Karpas-422 (cell line): ENCODE measurements around the gene EIF4H. TPM values are rescaled to one million over a fixed set of nuclear protein-coding genes. Genes with fewer than 3 reads are reported as not detected.
"Not testable (repeated sequence)": the region's sequence is repeated elsewhere in the genome, so short reads cannot be mapped to it uniquely, and the experiment has no call there.

Source experiments
- DNase-seq: peaks from one replicate; pipeline ENCODE4 v3.0.0-alpha.2; 2015
- H2AFZ ChIP-seq: fragments of 200-600 bp; sonication (generic); 2 replicates; pipeline ENCODE4 v1.6.1; 2014; ENCODE audit warnings: antibody characterized with exemption, low read length, mixed read lengths
- H3K27ac ChIP-seq: fragments of 200-600 bp; sonication (generic); 2 replicates; pipeline ENCODE4 v1.5.1; 2014; ENCODE audit warnings: mild to moderate bottlenecking, low read length, moderate library complexity
- H3K27me3 ChIP-seq: fragments of 200-600 bp; sonication (generic); 2 replicates; pipeline ENCODE4 v1.6.1; 2014; ENCODE audit warnings: low read length, mixed read lengths
- H3K36me3 ChIP-seq: fragments of 200-600 bp; sonication (generic); 2 replicates; pipeline ENCODE4 v1.6.1; 2014; ENCODE audit warnings: low read length, mixed read lengths; ENCODE audit not compliant: insufficient read depth
- H3K4me1 ChIP-seq: fragments of 200-600 bp; sonication (generic); 2 replicates; pipeline ENCODE4 v1.6.1; 2014; ENCODE audit warnings: mild to moderate bottlenecking, low read length, mixed read lengths
- H3K4me2 ChIP-seq: fragments of 200-600 bp; sonication (generic); 2 replicates; pipeline ENCODE4 v1.6.1; 2014; ENCODE audit warnings: low read length, low read depth, mild to moderate bottlenecking; ENCODE audit not compliant: poor library complexity, severe bottlenecking
- H3K4me3 ChIP-seq: fragments of 200-600 bp; sonication (generic); 2 replicates; pipeline ENCODE4 v1.5.1; 2014; ENCODE audit warnings: mild to moderate bottlenecking, antibody characterized with exemption, low read length, mixed read lengths
- H3K79me2 ChIP-seq: fragments of 200-600 bp; sonication (generic); 2 replicates; pipeline ENCODE4 v1.6.1; 2014; ENCODE audit warnings: mild to moderate bottlenecking, low read length, mixed read lengths
- H3K9ac ChIP-seq: fragments of 200-600 bp; sonication (generic); 2 replicates; pipeline ENCODE4 v1.6.0; 2014; ENCODE audit warnings: low read length
- H3K9me2 ChIP-seq: fragments of 200-600 bp; sonication (generic), shearing (Covaris generic); replicated peaks from 2 replicates; pipeline ENCODE4 v1.6.0; 2014; ENCODE audit warnings: mild to moderate bottlenecking, low read length, moderate library complexity; ENCODE audit not compliant: insufficient read depth
- H3K9me3 ChIP-seq: fragments of 300-700, 200-600 bp; sonication (generic); 2 replicates; pipeline ENCODE4 v1.6.1; 2014; ENCODE audit warnings: low read length, mixed read lengths
- H4K20me1 ChIP-seq: fragments of 200-600 bp; sonication (generic); 2 replicates; pipeline ENCODE4 v1.6.1; 2014; ENCODE audit warnings: mild to moderate bottlenecking, antibody characterized with exemption, low read length, low read depth; ENCODE audit not compliant: insufficient read depth
- total RNA-seq: library from RNA; depleted of rRNA; stranded (reverse); fragments of >200 nt; shearing (Covaris generic); gene quantifications from 2 replicates; pipeline ENCODE4 v1.2.3, GENCODE V29; 2014; ENCODE audit warnings: low replicate concordance

Gene EIF4H
- total RNA-seq, 1 experiment from 2014 or later = 200 TPM

DNA sequence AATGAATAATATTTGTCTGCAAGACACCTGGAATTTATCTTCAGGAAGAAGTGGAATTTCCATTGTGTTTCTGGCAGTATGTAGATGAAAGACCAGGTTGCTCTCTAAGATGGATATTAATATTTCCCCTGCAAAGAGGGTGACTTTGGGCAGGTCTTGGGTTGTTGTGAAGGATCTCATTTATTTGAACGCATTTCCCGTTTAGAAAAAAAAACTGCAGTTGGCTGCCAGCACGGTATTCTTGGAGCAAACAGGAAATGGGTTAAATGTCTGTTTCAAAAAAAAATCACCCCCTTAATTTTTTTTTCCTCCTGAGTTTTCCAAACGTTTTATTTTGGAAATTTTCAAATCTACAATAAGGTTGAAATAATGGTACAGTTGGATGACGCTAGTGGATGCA, 11.5 kb downstream of the EIF4H start:
- H4K20me1 ChIP-seq = peaks cover 87% of the 10 kb centered on the region
- peaks cover 29% of the 10 kb centered on the region for H3K4me1 ChIP-seq
- no peak overlapping the region for H3K27ac ChIP-seq
- H3K9me2 ChIP-seq = no peaks in the 10 kb centered on the region
- H3K4me2 ChIP-seq = no peak overlapping the region
- no peak overlapping the region for H3K4me3 ChIP-seq
- no peaks in the 10 kb centered on the region for H3K27me3 ChIP-seq
- no peak for DNase-seq
- peaks cover 88% of the 10 kb centered on the region for H3K79me2 ChIP-seq
- no peaks in the 10 kb centered on the region for H3K9me3 ChIP-seq
- no peak overlapping the region for H3K9ac ChIP-seq
- H2AFZ ChIP-seq = no peak overlapping the region
- peaks cover 35% of the 10 kb centered on the region; the same call in 1 of the 2 replicates for H3K36me3 ChIP-seq

DNA sequence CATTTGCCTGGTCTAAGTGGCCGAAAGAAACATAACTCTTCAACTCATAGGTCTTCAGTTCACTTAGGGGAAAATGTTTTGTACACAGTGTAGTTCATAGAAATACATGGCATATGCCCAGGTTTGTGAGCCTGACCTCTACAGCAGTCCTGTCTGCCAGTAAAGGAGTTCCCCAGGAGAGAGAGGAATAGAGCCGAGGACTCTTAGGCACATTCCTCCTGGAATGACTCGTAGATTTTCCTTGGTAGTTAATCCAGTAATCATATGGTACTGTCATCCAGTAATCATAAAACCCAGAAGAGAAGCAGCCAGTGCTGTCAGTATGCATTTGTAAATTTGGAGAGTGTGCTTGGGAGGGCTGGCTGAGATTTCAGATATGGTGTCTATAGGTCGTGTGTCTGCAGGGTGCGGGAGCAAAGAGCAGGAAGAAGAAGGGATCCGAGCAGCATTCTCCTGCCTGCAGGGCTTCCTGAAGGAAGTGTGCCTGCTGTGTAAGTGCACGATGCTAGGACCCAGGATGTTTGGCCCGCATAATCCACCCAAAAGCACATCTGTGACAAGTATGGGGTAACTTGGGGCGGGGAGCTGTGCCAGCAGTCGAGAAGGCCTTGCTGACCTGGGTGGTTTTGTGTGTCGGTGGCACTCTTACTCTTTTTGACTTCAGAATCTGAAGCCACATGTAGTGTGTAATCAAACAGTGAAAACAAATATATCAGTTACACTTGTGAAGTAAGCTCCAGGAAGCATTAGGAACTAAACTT, 13.9 kb downstream of the EIF4H start:
- Histone ChIP-seq H3K9ac (no peak overlapping the region), H3K4me3 (no peak overlapping the region), H2AFZ (no peak overlapping the region), H3K27ac (no peak overlapping the region), H3K9me3 (no peaks in the 10 kb centered on the region), H3K4me1 (peaks cover 4% of the 10 kb centered on the region), H3K79me2 (peaks cover 64% of the 10 kb centered on the region), H4K20me1 (peaks cover 76% of the 10 kb centered on the region), H3K4me2 (no peak overlapping the region), H3K36me3 (peaks cover 49% of the 10 kb centered on the region; the same call in 1 of the 2 replicates), H3K9me2 (no peaks in the 10 kb centered on the region), H3K27me3 (no peaks in the 10 kb centered on the region)
- DNase-seq = no peak

DNA sequence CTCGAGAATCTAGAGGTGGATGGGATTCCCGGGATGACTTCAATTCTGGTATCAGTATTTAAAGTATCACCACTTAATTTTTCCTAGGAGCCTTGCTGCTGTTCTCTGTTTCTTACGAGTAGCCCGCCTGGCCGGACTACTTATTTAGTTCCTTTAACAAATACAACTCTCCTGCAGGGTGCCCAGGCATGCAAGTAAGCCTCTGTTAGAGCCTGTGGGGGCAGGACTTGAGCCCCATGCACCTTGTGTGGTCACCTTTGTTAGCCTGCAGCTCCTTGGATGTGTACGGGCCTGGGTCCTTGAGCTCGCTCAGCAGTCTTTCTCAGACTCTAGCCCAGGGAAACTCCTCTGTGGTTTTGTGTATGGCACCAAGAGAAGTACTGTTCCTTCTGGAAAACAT, 16.1 kb downstream of the EIF4H start:
- no peak for DNase-seq
- no peak overlapping the region for H3K4me3 ChIP-seq
- H3K27me3 ChIP-seq = no peaks in the 10 kb centered on the region
- no peak overlapping the region for H2AFZ ChIP-seq
- no peak overlapping the region for H3K9ac ChIP-seq
- H3K4me2 ChIP-seq = no peak overlapping the region
- peaks cover 59% of the 10 kb centered on the region; the same call in 1 of the 2 replicates for H3K36me3 ChIP-seq
- H3K9me3 ChIP-seq = no peaks in the 10 kb centered on the region
- H3K27ac ChIP-seq = no peak overlapping the region
- H3K4me1 ChIP-seq = no peaks in the 10 kb centered on the region
- peaks cover 43% of the 10 kb centered on the region for H3K79me2 ChIP-seq
- no peaks in the 10 kb centered on the region for H3K9me2 ChIP-seq
- peaks cover 69% of the 10 kb centered on the region for H4K20me1 ChIP-seq

DNA sequence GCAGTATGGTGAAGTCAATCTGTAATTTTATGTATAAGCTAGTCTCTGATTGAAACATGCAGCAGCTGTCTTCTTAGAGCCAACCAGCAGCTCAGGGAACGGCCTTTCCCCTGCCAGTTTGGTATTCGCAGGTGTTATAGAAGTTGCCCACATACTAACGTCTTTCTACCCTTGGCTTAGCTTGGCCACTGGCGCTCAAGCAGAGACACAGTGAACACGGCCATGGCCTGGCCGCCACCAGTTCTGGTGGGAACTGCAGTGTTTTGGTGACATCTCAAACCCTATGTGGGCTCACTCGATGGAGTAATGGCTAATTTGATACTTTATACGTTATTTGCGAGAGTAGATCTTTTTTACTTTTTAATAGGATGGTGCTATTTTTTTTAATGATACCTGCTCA, 17.1 kb downstream of the EIF4H start:
- Histone ChIP-seq H3K9me2 (no peaks in the 10 kb centered on the region), H3K79me2 (peaks cover 33% of the 10 kb centered on the region), H3K4me2 (no peak overlapping the region), H3K9me3 (no peaks in the 10 kb centered on the region), H3K27me3 (no peaks in the 10 kb centered on the region), H3K4me1 (no peaks in the 10 kb centered on the region), H3K27ac (no peak overlapping the region), H4K20me1 (peaks cover 62% of the 10 kb centered on the region), H3K9ac (no peak overlapping the region), H3K4me3 (no peak overlapping the region), H3K36me3 (peaks cover 52% of the 10 kb centered on the region; the same call in 1 of the 2 replicates), H2AFZ (no peak overlapping the region)
- no peak for DNase-seq

DNA sequence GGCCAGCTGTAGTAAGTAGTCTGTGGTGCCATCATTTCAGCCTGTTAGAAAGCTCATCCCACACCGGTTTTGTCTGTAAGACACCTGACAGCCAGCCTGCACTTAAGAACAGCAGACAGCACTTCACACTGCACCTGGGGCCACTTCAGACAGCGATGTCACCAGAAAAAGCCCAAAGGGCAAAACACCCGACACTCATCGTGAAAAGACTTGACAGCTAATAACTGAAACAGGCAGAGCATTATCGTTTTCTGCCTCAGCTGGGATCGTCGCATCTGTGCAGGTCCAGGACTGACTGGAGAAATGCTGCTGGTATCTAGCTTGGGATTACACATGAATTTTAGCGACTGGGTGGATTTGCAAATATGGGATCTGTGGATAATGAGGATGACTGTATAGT, 18.9 kb downstream of the EIF4H start:
- Histone ChIP-seq H3K36me3 (peaks cover 54% of the 10 kb centered on the region; the same call in 1 of the 2 replicates), H3K4me1 (no peaks in the 10 kb centered on the region), H3K79me2 (peaks cover 16% of the 10 kb centered on the region), H2AFZ (no peak overlapping the region), H3K9me2 (no peaks in the 10 kb centered on the region), H3K4me3 (no peak overlapping the region), H3K27me3 (no peaks in the 10 kb centered on the region), H3K9me3 (no peaks in the 10 kb centered on the region), H4K20me1 (peaks cover 51% of the 10 kb centered on the region), H3K9ac (no peak overlapping the region), H3K4me2 (no peak overlapping the region), H3K27ac (no peak overlapping the region)
- no peak for DNase-seq

DNA sequence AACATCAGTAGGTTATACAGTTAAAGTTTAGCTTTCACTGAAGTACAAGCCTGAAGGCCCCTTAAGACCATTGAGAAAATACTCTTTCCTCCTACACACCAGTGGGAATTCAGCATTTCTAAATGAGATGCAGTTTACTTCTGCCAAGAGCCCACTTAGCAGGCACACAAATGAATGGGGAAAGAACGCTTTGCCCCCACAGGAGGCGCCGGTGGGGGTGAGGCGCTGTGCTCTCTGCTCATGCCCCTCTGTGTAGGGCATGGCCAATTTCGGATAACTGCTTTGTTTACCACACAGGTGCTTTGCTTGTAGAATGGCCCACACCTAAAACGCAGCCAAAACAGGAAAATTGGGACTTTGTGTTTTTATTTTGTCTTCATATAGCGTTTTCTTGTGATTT, 19.8 kb downstream of the EIF4H start:
- peaks cover 7% of the 10 kb centered on the region; the same call in 1 of the 2 replicates for H3K79me2 ChIP-seq
- peaks cover 47% of the 10 kb centered on the region; the same call in 1 of the 2 replicates for H3K36me3 ChIP-seq
- no peaks in the 10 kb centered on the region for H3K9me3 ChIP-seq
- H3K27ac ChIP-seq = no peak overlapping the region
- peaks cover 42% of the 10 kb centered on the region for H4K20me1 ChIP-seq
- no peak overlapping the region for H3K4me3 ChIP-seq
- H3K27me3 ChIP-seq = no peaks in the 10 kb centered on the region
- no peak for DNase-seq
- no peak overlapping the region for H3K4me2 ChIP-seq
- no peak overlapping the region for H2AFZ ChIP-seq
- no peak overlapping the region for H3K9ac ChIP-seq
- H3K4me1 ChIP-seq = no peaks in the 10 kb centered on the region
- H3K9me2 ChIP-seq = no peaks in the 10 kb centered on the region

DNA sequence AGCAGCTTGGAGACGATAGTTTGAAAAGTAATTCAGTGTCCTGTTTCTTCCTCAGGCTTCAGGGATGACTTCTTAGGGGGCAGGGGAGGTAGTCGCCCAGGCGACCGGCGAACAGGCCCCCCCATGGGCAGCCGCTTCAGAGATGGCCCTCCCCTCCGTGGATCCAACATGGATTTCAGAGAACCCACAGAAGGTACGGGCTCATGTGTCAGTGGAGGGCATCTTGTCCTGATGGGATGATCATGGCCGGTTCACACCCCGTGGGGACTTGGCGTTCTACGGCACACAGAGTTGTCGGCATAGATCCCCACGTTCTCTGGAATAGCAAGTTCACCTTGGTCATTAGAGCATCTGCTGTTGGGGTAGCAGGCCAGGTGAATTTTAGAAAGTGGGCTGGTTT, 20.5 kb downstream of the EIF4H start:
- H3K9me3 ChIP-seq = no peaks in the 10 kb centered on the region
- 0 out of 2 replicates have a peak, but pooled peaks cover 4% of the 10 kb centered on the region for H3K79me2 ChIP-seq
- H3K36me3 ChIP-seq = peaks cover 45% of the 10 kb centered on the region; the same call in 1 of the 2 replicates
- H4K20me1 ChIP-seq = peaks cover 36% of the 10 kb centered on the region
- H3K4me3 ChIP-seq = no peak overlapping the region
- H3K4me2 ChIP-seq = no peak overlapping the region
- no peak overlapping the region for H3K9ac ChIP-seq
- no peak overlapping the region for H3K27ac ChIP-seq
- H3K9me2 ChIP-seq = no peaks in the 10 kb centered on the region
- H3K4me1 ChIP-seq = no peaks in the 10 kb centered on the region
- no peaks in the 10 kb centered on the region for H3K27me3 ChIP-seq
- no peak overlapping the region for H2AFZ ChIP-seq
- no peak for DNase-seq

DNA sequence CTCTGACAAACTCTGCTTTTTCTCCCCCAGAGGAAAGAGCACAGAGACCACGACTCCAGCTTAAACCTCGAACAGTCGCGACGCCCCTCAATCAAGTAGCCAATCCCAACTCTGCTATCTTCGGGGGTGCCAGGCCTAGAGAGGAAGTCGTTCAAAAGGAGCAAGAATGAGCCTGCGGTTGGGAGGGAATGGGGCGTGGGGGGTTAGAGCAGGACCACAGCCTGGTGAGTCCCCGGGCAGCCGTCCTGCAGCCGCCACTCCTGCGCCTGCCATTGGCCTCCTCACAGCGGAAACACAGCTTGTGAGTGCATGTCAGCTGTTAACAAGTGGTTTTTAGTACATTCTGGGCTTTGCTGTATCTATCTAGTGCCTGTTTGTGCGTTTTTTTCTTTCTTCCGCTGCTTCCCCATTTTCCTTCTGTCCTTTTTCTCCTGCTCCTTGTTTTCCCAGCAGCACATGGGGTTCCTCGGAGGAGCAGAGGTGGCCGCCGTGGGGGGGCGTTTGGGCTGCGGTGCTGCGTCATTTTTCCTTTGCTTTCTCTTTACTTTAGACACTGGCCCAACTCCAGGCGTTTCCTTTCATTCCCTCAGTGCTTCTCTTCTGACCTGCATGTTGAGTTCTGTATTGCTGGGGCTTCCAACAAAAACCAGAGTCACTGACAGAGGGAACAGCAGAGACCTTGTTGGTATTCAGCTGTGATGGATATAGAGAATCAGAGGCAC, 21.1 kb downstream of the EIF4H start:
- H3K79me2 ChIP-seq, H2AFZ ChIP-seq, H3K9ac ChIP-seq, H3K4me2 ChIP-seq, H3K9me2 ChIP-seq, H3K27me3 ChIP-seq, H3K27ac ChIP-seq, H3K4me1 ChIP-seq, H3K9me3 ChIP-seq, H3K4me3 ChIP-seq, DNase-seq: not testable (repeated sequence)
- Histone ChIP-seq H4K20me1 (peaks cover 33% of the 10 kb centered on the region), H3K36me3 (peaks cover 39% of the 10 kb centered on the region; the same call in 1 of the 2 replicates)
